ENCODE data around the gene NPR2. TPM values are rescaled to one million over a fixed set of nuclear protein-coding genes. Genes with fewer than 3 reads are reported as not detected.

The NPR2 gene
- total and polyA plus RNA-seq, 2 of the 13 experiments (the other 11 are each of a cell fraction or from before 2014, with no cell fraction given), result 7.4 to 9.4 TPM

DNA sequence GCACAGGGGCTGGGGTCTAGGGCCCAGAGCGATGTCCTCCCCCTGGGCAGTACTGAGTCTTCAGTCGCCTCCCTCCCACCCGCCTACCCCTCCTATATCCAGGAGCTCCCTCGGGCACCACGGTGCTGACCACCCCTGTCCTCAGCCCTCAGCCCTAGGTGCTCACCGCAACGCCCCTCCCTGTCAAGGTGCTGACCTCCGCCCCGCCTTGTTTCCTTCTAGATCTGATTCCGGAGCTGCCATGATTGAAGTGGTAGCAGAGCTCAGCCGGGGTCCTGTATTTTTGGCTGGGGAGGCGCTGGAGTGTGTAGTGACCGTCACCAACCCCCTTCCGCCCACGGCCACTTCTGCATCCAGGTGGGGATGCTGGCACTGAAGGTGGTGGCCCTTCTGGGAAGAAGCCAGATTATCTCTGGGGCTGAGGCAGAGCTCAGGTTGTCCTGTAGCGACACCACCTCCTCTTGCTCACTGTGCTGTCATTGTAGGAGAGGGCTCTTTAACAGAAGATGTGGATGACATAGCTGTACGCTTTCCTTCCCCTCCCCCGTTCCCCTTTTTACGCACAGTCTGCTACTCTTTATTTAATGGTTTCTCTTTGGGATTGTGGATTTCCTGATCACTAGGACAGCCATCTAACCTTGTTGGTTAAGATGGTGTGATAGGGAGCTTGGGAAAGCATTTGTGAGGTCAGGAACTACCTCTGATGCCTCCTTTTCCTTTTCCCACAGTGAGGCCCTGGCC is 41.7 kb upstream of the NPR2 start (continued):
- TF ChIP-seq, protein P1, sequence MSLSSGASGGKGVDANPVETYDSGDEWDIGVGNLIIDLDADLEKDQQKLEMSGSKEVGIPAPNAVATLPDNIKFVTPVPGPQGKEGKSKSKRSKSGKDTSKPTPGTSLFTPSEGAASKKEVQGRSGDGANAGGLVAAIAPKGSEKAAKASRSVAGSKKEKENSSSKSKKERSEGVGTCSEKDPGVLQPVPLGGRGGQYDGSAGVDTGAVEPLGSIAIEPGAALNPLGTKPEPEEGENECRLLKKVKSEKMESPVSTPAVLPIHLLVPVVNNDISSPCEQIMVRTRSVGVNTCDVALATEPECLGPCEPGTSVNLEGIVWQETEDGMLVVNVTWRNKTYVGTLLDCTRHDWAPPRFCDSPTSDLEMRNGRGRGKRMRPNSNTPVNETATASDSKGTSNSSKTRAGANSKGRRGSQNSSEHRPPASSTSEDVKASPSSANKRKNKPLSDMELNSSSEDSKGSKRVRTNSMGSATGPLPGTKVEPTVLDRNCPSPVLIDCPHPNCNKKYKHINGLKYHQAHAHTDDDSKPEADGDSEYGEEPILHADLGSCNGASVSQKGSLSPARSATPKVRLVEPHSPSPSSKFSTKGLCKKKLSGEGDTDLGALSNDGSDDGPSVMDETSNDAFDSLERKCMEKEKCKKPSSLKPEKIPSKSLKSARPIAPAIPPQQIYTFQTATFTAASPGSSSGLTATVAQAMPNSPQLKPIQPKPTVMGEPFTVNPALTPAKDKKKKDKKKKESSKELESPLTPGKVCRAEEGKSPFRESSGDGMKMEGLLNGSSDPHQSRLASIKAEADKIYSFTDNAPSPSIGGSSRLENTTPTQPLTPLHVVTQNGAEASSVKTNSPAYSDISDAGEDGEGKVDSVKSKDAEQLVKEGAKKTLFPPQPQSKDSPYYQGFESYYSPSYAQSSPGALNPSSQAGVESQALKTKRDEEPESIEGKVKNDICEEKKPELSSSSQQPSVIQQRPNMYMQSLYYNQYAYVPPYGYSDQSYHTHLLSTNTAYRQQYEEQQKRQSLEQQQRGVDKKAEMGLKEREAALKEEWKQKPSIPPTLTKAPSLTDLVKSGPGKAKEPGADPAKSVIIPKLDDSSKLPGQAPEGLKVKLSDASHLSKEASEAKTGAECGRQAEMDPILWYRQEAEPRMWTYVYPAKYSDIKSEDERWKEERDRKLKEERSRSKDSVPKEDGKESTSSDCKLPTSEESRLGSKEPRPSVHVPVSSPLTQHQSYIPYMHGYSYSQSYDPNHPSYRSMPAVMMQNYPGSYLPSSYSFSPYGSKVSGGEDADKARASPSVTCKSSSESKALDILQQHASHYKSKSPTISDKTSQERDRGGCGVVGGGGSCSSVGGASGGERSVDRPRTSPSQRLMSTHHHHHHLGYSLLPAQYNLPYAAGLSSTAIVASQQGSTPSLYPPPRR (CRISPR knock-in tag; IDR thresholded peaks at IDR 0.05; ENCODE audit: borderline replicate concordance), result 0 out of 2 replicates have a peak, but pooled peaks have one; percentile 1
- TF ChIP-seq EZH2 (conservative IDR thresholded peaks at IDR 0.05; ENCODE audit: low read depth, low read length) (no peak), ZNF441 (CRISPR knock-in tag; IDR thresholded peaks at IDR 0.05; ENCODE audit: borderline replicate concordance) (no peak), MXI1 (IDR thresholded peaks at IDR 0.05; ENCODE audit: borderline replicate concordance, low read depth, low read length) (no peak), PTBP1 (IDR thresholded peaks at IDR 0.05; ENCODE audit: low read depth, low read length, poor library complexity, severe bottlenecking) (no peak), WIZ (CRISPR knock-in tag; IDR thresholded peaks at IDR 0.05) (no peak), ETV5 (CRISPR knock-in tag; IDR thresholded peaks at IDR 0.05; ENCODE audit: borderline replicate concordance) (no peak), GATAD2A (CRISPR knock-in tag; IDR thresholded peaks at IDR 0.05) (0 out of 2 replicates have a peak, but pooled peaks have one; percentile 6), ZNF761 (CRISPR knock-in tag; conservative IDR thresholded peaks at IDR 0.05) (no peak), HOXA7 (CRISPR knock-in tag; IDR thresholded peaks at IDR 0.05) (no peak), TBX3 (IDR thresholded peaks at IDR 0.05; ENCODE audit: borderline replicate concordance) (no peak), ZNF138 (CRISPR knock-in tag; IDR thresholded peaks at IDR 0.05; ENCODE audit: low read depth) (no peak), ZNF496 (CRISPR knock-in tag; IDR thresholded peaks at IDR 0.05; ENCODE audit: insufficient replicate concordance) (no peak), HNRNPUL1 (IDR thresholded peaks at IDR 0.05; ENCODE audit: low read depth, low read length) (no peak), ZNF296 (CRISPR knock-in tag; conservative IDR thresholded peaks at IDR 0.05) (peak; percentile 84; the same call in 1 of the 2 replicates), ZMYM3 (CRISPR knock-in tag; IDR thresholded peaks at IDR 0.05) (no peak), TOPORS (CRISPR knock-in tag; IDR thresholded peaks at IDR 0.05) (no peak), SSRP1 (CRISPR knock-in tag; IDR thresholded peaks at IDR 0.05) (no peak), EED (CRISPR knock-in tag; IDR thresholded peaks at IDR 0.05) (no peak)
- TF ChIP-seq, protein P2, sequence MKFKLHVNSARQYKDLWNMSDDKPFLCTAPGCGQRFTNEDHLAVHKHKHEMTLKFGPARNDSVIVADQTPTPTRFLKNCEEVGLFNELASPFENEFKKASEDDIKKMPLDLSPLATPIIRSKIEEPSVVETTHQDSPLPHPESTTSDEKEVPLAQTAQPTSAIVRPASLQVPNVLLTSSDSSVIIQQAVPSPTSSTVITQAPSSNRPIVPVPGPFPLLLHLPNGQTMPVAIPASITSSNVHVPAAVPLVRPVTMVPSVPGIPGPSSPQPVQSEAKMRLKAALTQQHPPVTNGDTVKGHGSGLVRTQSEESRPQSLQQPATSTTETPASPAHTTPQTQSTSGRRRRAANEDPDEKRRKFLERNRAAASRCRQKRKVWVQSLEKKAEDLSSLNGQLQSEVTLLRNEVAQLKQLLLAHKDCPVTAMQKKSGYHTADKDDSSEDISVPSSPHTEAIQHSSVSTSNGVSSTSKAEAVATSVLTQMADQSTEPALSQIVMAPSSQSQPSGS (CRISPR knock-in tag; IDR thresholded peaks at IDR 0.05), result no peak
- TF ChIP-seq, protein P3, sequence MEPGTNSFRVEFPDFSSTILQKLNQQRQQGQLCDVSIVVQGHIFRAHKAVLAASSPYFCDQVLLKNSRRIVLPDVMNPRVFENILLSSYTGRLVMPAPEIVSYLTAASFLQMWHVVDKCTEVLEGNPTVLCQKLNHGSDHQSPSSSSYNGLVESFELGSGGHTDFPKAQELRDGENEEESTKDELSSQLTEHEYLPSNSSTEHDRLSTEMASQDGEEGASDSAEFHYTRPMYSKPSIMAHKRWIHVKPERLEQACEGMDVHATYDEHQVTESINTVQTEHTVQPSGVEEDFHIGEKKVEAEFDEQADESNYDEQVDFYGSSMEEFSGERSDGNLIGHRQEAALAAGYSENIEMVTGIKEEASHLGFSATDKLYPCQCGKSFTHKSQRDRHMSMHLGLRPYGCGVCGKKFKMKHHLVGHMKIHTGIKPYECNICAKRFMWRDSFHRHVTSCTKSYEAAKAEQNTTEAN (CRISPR knock-in tag; conservative IDR thresholded peaks at IDR 0.05), result no peak
- TF ChIP-seq, protein P4, sequence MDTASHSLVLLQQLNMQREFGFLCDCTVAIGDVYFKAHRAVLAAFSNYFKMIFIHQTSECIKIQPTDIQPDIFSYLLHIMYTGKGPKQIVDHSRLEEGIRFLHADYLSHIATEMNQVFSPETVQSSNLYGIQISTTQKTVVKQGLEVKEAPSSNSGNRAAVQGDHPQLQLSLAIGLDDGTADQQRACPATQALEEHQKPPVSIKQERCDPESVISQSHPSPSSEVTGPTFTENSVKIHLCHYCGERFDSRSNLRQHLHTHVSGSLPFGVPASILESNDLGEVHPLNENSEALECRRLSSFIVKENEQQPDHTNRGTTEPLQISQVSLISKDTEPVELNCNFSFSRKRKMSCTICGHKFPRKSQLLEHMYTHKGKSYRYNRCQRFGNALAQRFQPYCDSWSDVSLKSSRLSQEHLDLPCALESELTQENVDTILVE (CRISPR knock-in tag; IDR thresholded peaks at IDR 0.05), result no peak
